ENCODE results near the gene DNAAF2. TPM values are rescaled to one million over a fixed set of nuclear protein-coding genes. Genes with fewer than 3 reads are reported as not detected.

DNAAF2 gene
- total and polyA plus RNA-seq, 2 of the 13 experiments (the other 11 are each of a cell fraction or from before 2014, with no cell fraction given) = 6.1 to 13.6 TPM

GRCh38 chr14:49612251-49612650 is 22.8 kb downstream of the DNAAF2 start (continued):
- TF ChIP-seq, protein P1, sequence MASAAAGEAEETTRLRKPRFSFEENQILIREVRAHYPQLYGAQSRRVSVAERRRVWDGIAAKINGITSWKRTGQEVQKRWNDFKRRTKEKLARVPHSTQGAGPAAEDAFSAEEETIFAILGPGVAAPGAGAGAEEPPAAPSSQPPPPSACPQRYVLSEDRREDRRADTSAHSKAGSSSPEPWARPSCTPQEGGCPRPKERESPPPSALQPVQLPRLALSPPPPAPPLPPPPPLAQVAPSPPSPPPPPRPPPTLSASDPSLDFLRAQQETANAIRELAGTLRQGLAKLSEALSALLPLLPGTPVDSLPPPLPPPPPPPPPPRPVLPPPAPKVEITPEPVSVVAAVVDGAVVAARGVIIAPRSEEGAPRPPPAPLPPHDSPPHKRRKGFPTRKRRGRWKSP (CRISPR knock-in tag; IDR thresholded peaks at IDR 0.05) = no peak
- TF ChIP-seq HNRNPK (IDR thresholded peaks at IDR 0.05; ENCODE audit: low read depth, low read length, poor library complexity, severe bottlenecking) (no peak), ZNF335 (CRISPR knock-in tag; IDR thresholded peaks at IDR 0.05) (no peak), ZNF333 (CRISPR knock-in tag; IDR thresholded peaks at IDR 0.05; ENCODE audit: borderline replicate concordance) (no peak), ZFX (CRISPR knock-in tag; IDR thresholded peaks at IDR 0.05; ENCODE audit: low read depth) (no peak), CENPT (CRISPR knock-in tag; IDR thresholded peaks at IDR 0.05; ENCODE audit: low read depth) (no peak), ZMYM4 (CRISPR knock-in tag; IDR thresholded peaks at IDR 0.05) (no peak), ZFY (CRISPR knock-in tag; IDR thresholded peaks at IDR 0.05) (no peak)

DNA sequence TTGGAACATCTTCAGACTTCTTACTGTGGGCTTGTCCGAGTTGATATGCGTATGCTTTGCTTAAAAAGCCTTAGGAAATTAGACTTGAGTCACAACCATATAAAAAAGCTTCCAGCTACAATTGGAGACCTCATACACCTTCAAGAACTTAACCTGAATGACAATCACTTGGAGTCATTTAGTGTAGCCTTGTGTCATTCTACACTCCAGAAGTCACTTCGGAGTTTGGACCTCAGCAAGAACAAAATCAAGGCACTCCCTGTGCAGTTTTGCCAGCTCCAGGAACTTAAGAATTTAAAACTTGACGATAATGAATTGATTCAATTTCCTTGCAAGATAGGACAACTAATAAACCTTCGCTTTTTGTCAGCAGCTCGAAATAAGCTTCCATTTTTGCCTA is 27.5 kb downstream of the DNAAF2 start:
- H3K79me2 ChIP-seq (ENCODE audit: insufficient read depth, low read length) = no peaks in the 10 kb centered on the region
- no peak overlapping the region for H3K4me3 ChIP-seq (replicated peaks in 1 of 3; ENCODE audit: insufficient read depth in 1 of 3, low read depth in 2 of 3, low read length in 3 of 3)
- no peak for DNase-seq (ENCODE audit: low spot score)
- no peaks in the 10 kb centered on the region for H3K9me3 ChIP-seq (ENCODE audit: low read length)
- no TSS peak for BruUV-seq (replicated peaks)
- H4K20me1 ChIP-seq (ENCODE audit: insufficient read depth, low read length) = no peaks in the 10 kb centered on the region
- POLR2A ChIA-PET = interaction anchor here (3.1 kb wide), 1 partner anchor 13 kb away, joined by 11 read pairs; the partner anchor contains the start of genes MGAT2 and RPL36AL
- no peak overlapping the region for H3K9ac ChIP-seq (ENCODE audit: insufficient read depth, low read depth, low read length)
- whole genome bisulfite sequencing (ENCODE audit: low lambda C conversion rate) = 98% methylated on average over 6 of the region's 6 CpGs
- no peak for FAIRE-seq
- H3K27me3 ChIP-seq (ENCODE audit: control insufficient read depth in 1 of 2, insufficient read depth in 2 of 2, low read length in 2 of 2) = no peaks in the 10 kb centered on the region
- intact Hi-C loops (cut with micrococcal nuclease; ENCODE audit: unreplicated experiment) = no loop called here
- H3K4me1 ChIP-seq (ENCODE audit: insufficient read depth, low read length) = peaks cover 12% of the 10 kb centered on the region
- H3K4me2 ChIP-seq (ENCODE audit: low read depth, low read length) = no peak overlapping the region
- peaks cover 1 to 19% of the 10 kb centered on the region in 2 experiments; a peak in 4 of 5 replicates for H3K36me3 ChIP-seq (replicated peaks in 1 of 2; ENCODE audit: control insufficient read depth in 1 of 2, insufficient read depth in 2 of 2, low read length in 2 of 2)
- in situ Hi-C loops (cut with HindIII; ENCODE audit: extremely low pct_ligation_motif_present, low pct_unique_long_range_greater_than_20kb) = no loop called here
- no peak overlapping the region for H3K27ac ChIP-seq (ENCODE audit: extremely low read length, insufficient read depth, low read length)
- ATAC-seq = no peak
- H2AFZ ChIP-seq (ENCODE audit: low read length) = no peak overlapping the region
- CTCF ChIA-PET (ENCODE audit: low intra/inter-chr PET ratio, low total read pairs) = no interaction called here
- TF ChIP-seq ZBTB1 (CRISPR knock-in tag; IDR thresholded peaks at IDR 0.05; ENCODE audit: borderline replicate concordance) = no peak
- TF ChIP-seq ZNF33B (CRISPR knock-in tag; IDR thresholded peaks at IDR 0.05) = no peak
- TF ChIP-seq ZNF292 (CRISPR knock-in tag; IDR thresholded peaks at IDR 0.05; ENCODE audit: borderline replicate concordance, low read depth) = no peak
- no peak for TF ChIP-seq ZSCAN21 (CRISPR knock-in tag; IDR thresholded peaks at IDR 0.05; ENCODE audit: borderline replicate concordance)
- TF ChIP-seq ZSCAN22 (CRISPR knock-in tag; IDR thresholded peaks at IDR 0.05) = no peak
- TF ChIP-seq GABPA (IDR thresholded peaks at IDR 0.05; ENCODE audit: low read depth, low read length) = no peak
- TF ChIP-seq GABPA (CRISPR knock-in tag; IDR thresholded peaks at IDR 0.05; ENCODE audit: low read depth) = no peak
- TF ChIP-seq TRIM22 (IDR thresholded peaks at IDR 0.05) = no peak
- no peak for TF ChIP-seq TBX2 (CRISPR knock-in tag; IDR thresholded peaks at IDR 0.05; ENCODE audit: borderline replicate concordance)
- TF ChIP-seq, protein P2, sequence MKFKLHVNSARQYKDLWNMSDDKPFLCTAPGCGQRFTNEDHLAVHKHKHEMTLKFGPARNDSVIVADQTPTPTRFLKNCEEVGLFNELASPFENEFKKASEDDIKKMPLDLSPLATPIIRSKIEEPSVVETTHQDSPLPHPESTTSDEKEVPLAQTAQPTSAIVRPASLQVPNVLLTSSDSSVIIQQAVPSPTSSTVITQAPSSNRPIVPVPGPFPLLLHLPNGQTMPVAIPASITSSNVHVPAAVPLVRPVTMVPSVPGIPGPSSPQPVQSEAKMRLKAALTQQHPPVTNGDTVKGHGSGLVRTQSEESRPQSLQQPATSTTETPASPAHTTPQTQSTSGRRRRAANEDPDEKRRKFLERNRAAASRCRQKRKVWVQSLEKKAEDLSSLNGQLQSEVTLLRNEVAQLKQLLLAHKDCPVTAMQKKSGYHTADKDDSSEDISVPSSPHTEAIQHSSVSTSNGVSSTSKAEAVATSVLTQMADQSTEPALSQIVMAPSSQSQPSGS (CRISPR knock-in tag; IDR thresholded peaks at IDR 0.05) = no peak
